NCI-H1048 (cell line): Measurements from ENCODE around the gene NEGR1.

Experiments used
- DNase-seq: peaks from one replicate; lab custom pipeline; 2025; lab: John Stamatoyannopoulos, UW

Gene NEGR1

GRCh38 chr1:71350805-71351204, 931.5 kb downstream of the NEGR1 start:
- DNase-seq: no peak

GRCh38 chr1:71350330-71350729, 932.0 kb downstream of the NEGR1 start:
- no peak for DNase-seq
